Transverse colon (tissue), 4 donors: Measurements from ENCODE around the gene NT5DC2. TPM values are rescaled to one million over a fixed set of nuclear protein-coding genes. Genes with fewer than 3 reads are reported as not detected.

Source experiments
- DNase-seq: peaks from one replicate; pipeline ENCODE4 v3.0.0-alpha.2; 2019
- H3K27ac ChIP-seq, 4 donors: fragments of 200-600 bp; sonication (generic); 2 replicates each; pipeline ENCODE4 v1.5.1; 2016 to 2018; ENCODE audit warnings: inconsistent platforms in 4 of 4
- H3K27me3 ChIP-seq: fragments of 200-600 bp; sonication (generic); 2 replicates; pipeline ENCODE4 v1.5.1; 2017; ENCODE audit warnings: inconsistent platforms
- H3K36me3 ChIP-seq, 4 donors: fragments of 200-600 bp; sonication (generic); 2 replicates each; pipeline ENCODE4 v1.5.1; 2017 to 2019; ENCODE audit warnings: inconsistent platforms in 4 of 4
- H3K4me1 ChIP-seq, 4 donors: fragments of 200-600 bp; sonication (generic); 2 replicates each; pipeline ENCODE4 v1.5.1; 2017 to 2020; ENCODE audit warnings: inconsistent platforms in 4 of 4
- H3K4me3 ChIP-seq, 4 donors: fragments of 200-600 bp; sonication (generic); 1 replicate in 1 of 4; 2 replicates in 3 of 4; pipeline versions ENCODE4 v1.5.1 to v1.6.1; 2017 to 2019; ENCODE audit warnings: inconsistent platforms in 4 of 4
- H3K9me3 ChIP-seq, 2 donors: fragments of 200-600 bp; sonication (generic); 2 replicates each; pipeline ENCODE4 v1.5.1; 2017 to 2019; ENCODE audit warnings: inconsistent platforms in 2 of 2
- CTCF ChIP-seq, 5 experiments: fragments of 200-600 bp in 3 of 5; fragments of 450-650 bp in 2 of 5; sonication (generic) in 3 of 5; IDR thresholded peaks; 1 replicate in 2 of 5; 2 replicates in 3 of 5; pipeline ENCODE4 v1.5.1; 2016 to 2017; ENCODE audit warnings: antibody characterized with exemption in 5 of 5, inconsistent platforms in 3 of 5, mild to moderate bottlenecking in 2 of 5, moderate library complexity in 1 of 5
- EP300 ChIP-seq: sonication (generic); formaldehyde crosslinking; IDR thresholded peaks from one replicate; pipeline ENCODE4 v1.6.1; 2017; ENCODE audit warnings: antibody characterized with exemption, low read depth
- POLR2A ChIP-seq: fragments of 450-650 bp; IDR thresholded peaks from one replicate; pipeline ENCODE4 v1.6.1; 2016; ENCODE audit warnings: antibody characterized with exemption, mild to moderate bottlenecking, moderate library complexity
- POLR2AphosphoS5 ChIP-seq, 3 donors: sonication (generic); formaldehyde crosslinking; IDR thresholded peaks; one replicate each; pipeline ENCODE4 v1.6.1; 2016; ENCODE audit warnings: antibody characterized with exemption in 3 of 3
- WGBS, 2 donors: methylation state at CpG; one replicate each; pipeline ENCODE4 v1.1.5; 2018; ENCODE audit warnings: low coverage in 1 of 2; 5-methylcytosine and 5-hydroxymethylcytosine counted together
- in situ Hi-C, 4 donors: fragments of 200-750 bp; cut with MboI; loops; one replicate each; pipeline versions ENCODE4 v1.15.0 to v1.15.1; 2017; ENCODE audit warnings: low sequenced_read_pairs in 3 of 4, low pct_ligation_motif_present in 1 of 4, low pct_unique_long_range_greater_than_20kb in 1 of 4
- intact Hi-C: fragments of 100-400 bp; cut with DNase I; formaldehyde crosslinking; loops from one replicate; pipeline ENCODE4 v1.15.1; 2023; ENCODE audit warnings: low total_unique reads
- total RNA-seq, 4 donors: library from RNA; depleted of rRNA; stranded (reverse); fragments of >200 nt; gene quantifications; one replicate each; pipeline ENCODE4 v1.1.0, GENCODE V29; 2016

Gene NT5DC2
- total RNA-seq, 4 donors from 2014 or later, result 5.5 to 16.7 (median 14.9) TPM; not detected in 1

GRCh38 chr3:52558436-52558835, 24.8 kb upstream of the NT5DC2 start:
- no peak for DNase-seq
- Histone ChIP-seq H3K36me3 (peaks cover 0 to 73% (median 24%) of the 10 kb centered on the region in 4 donors), H3K27ac (no peak overlapping the region), H3K4me3 (no peak overlapping the region), H3K27me3 (no peaks in the 10 kb centered on the region), H3K9me3 (no peaks in the 10 kb centered on the region), H3K4me1 (no peaks in the 10 kb centered on the region)
- TF ChIP-seq CTCF (IDR thresholded peaks at IDR 0.05) (no peak), POLR2A (no peak), EP300 (no peak), POLR2AphosphoS5 (IDR thresholded peaks at IDR 0.05) (no peak)
- 86 to 93% methylated on average over 5 of the region's 5 CpGs for WGBS, 2 donors
- in situ Hi-C loops (no loop called here), intact Hi-C loops (no loop called here)

- H3K9me3 ChIP-seq, result no peaks in the 10 kb centered on the region
- no peak overlapping the region for H3K4me3 ChIP-seq
- no peak overlapping the region for H3K27ac ChIP-seq
- no peak for DNase-seq
- TF ChIP-seq EP300, result no peak
- TF ChIP-seq POLR2AphosphoS5 (IDR thresholded peaks at IDR 0.05), result no peak
- TF ChIP-seq POLR2A, result no peak
- TF ChIP-seq CTCF (IDR thresholded peaks at IDR 0.05), result no peak
- peaks cover 0 to 62% (median 18%) of the 10 kb centered on the region in 4 donors for H3K36me3 ChIP-seq
- intact Hi-C loops (no loop called here), in situ Hi-C loops (no loop called here)
- WGBS, 2 donors, result 87 to 96% methylated on average over 8 to 9 of the region's 9 CpGs
- no peaks in the 10 kb centered on the region for H3K27me3 ChIP-seq
- H3K4me1 ChIP-seq, result no peaks in the 10 kb centered on the region
These were observed 23.6 kb upstream of the NT5DC2 start for GRCh38 chr3:52557011-52557960.

GRCh38 chr3:52555056-52555455, 21.4 kb upstream of the NT5DC2 start:
- TF ChIP-seq POLR2A (no peak), POLR2AphosphoS5 (IDR thresholded peaks at IDR 0.05) (no peak)
- Histone ChIP-seq H3K27me3 (no peaks in the 10 kb centered on the region), H3K36me3 (peaks cover 0 to 50% (median 14%) of the 10 kb centered on the region in 4 donors), H3K4me1 (no peaks in the 10 kb centered on the region), H3K9me3 (no peaks in the 10 kb centered on the region), H3K27ac (no peak overlapping the region), H3K4me3 (no peak overlapping the region)
- no peak for DNase-seq
- WGBS, 2 donors, result 91% methylated on average over 1 of the region's 1 CpG; no CpG with 5 or more reads in 1 of the 2 donors
- in situ Hi-C loops (no loop called here), intact Hi-C loops (no loop called here)

GRCh38 chr3:52554026-52554755, 20.5 kb upstream of the NT5DC2 start:
- TF ChIP-seq EP300 (no peak), POLR2A (no peak), POLR2AphosphoS5 (IDR thresholded peaks at IDR 0.05) (no peak), CTCF (IDR thresholded peaks at IDR 0.05) (no peak)
- WGBS, 2 donors, result 82 to 94% methylated on average over 5 of the region's 5 CpGs
- Histone ChIP-seq H3K4me3 (no peak overlapping the region), H3K9me3 (no peaks in the 10 kb centered on the region), H3K27me3 (no peaks in the 10 kb centered on the region), H3K36me3 (peaks cover 0 to 48% (median 15%) of the 10 kb centered on the region in 4 donors), H3K4me1 (no peaks in the 10 kb centered on the region), H3K27ac (no peak overlapping the region)
- in situ Hi-C loops, result no loop called here
- intact Hi-C loops, result no loop called here
- no peak for DNase-seq
